HepG2 (cell line): ENCODE results near the gene IMPDH2. TPM values are rescaled to one million over a fixed set of nuclear protein-coding genes. Genes with fewer than 3 reads are reported as not detected.

Experiments
- AFF4 ChIP-seq: sonication (generic); formaldehyde crosslinking; IDR thresholded peaks from 2 replicates; pipeline ENCODE4 v1.4.0; 2020; ENCODE audit warnings: missing genetic modification reagents
- CEBPB ChIP-seq: IDR thresholded peaks from 2 replicates; pipeline ENCODE4 v1.6.1; 2011; ENCODE audit warnings: low read depth, low read length, improper control_type of control experiment, borderline replicate concordance
- ERF ChIP-seq: IDR thresholded peaks from 2 replicates; pipeline ENCODE4 v1.6.1; 2018; ENCODE audit warnings: missing biosample characterization, missing genetic modification reagents
- ETV6 ChIP-seq: sonication (generic); formaldehyde crosslinking; conservative IDR thresholded peaks from 2 replicates; pipeline ENCODE4 v1.4.0; 2020; ENCODE audit warnings: missing genetic modification reagents
- HHEX ChIP-seq: IDR thresholded peaks from 2 replicates; pipeline ENCODE4 v1.6.1; 2016; ENCODE audit warnings: control low read depth
- KDM5B ChIP-seq: sonication (generic); formaldehyde crosslinking; IDR thresholded peaks from 2 replicates; pipeline ENCODE4 v1.4.0; 2020; ENCODE audit warnings: missing genetic modification reagents, mild to moderate bottlenecking, borderline replicate concordance
- LRRFIP1 ChIP-seq: sonication (generic); formaldehyde crosslinking; conservative IDR thresholded peaks from 2 replicates; pipeline ENCODE4 v1.4.0; 2020; ENCODE audit warnings: missing genetic modification reagents
- MED8 ChIP-seq: sonication (generic); formaldehyde crosslinking; IDR thresholded peaks from 2 replicates; pipeline ENCODE4 v1.8.1; 2023; ENCODE audit warnings: mild to moderate bottlenecking, missing genetic modification reagents; ENCODE audit not compliant: insufficient replicate concordance
- SIX4 ChIP-seq: sonication (generic); formaldehyde crosslinking; IDR thresholded peaks from 2 replicates; pipeline ENCODE4 v1.4.0; 2020; ENCODE audit warnings: missing genetic modification reagents
- SMAD1 ChIP-seq: sonication (generic); formaldehyde crosslinking; IDR thresholded peaks from 2 replicates; pipeline ENCODE4 v1.4.0; 2020; ENCODE audit warnings: missing genetic modification reagents, low read depth, mild to moderate bottlenecking, borderline replicate concordance
- SRY ChIP-seq: sonication (generic); formaldehyde crosslinking; IDR thresholded peaks from 2 replicates; pipeline ENCODE4 v1.8.0; 2022; ENCODE audit warnings: mild to moderate bottlenecking, missing genetic modification reagents
- TFDP1 ChIP-seq: IDR thresholded peaks from 2 replicates; pipeline ENCODE4 v1.6.1; 2016; ENCODE audit warnings: missing compliant biosample characterization, missing genetic modification reagents, borderline replicate concordance
- ZMYM3 ChIP-seq: sonication (generic); formaldehyde crosslinking; IDR thresholded peaks from 2 replicates; pipeline ENCODE4 v1.5.1; 2020; ENCODE audit warnings: mild to moderate bottlenecking, missing genetic modification reagents
- ZNF432 ChIP-seq: sonication (generic); formaldehyde crosslinking; IDR thresholded peaks from 2 replicates; pipeline ENCODE4 v1.5.0; 2020; ENCODE audit warnings: missing genetic modification reagents, mild to moderate bottlenecking, borderline replicate concordance
- ZNF468 ChIP-seq: sonication (generic); formaldehyde crosslinking; IDR thresholded peaks from 2 replicates; pipeline ENCODE4 v1.8.0; 2022; ENCODE audit warnings: mild to moderate bottlenecking, moderate library complexity, missing genetic modification reagents
- ZNF704 ChIP-seq: sonication (generic); formaldehyde crosslinking; IDR thresholded peaks from 2 replicates; pipeline ENCODE4 v1.8.1; 2023; ENCODE audit warnings: mild to moderate bottlenecking, inconsistent platforms, moderate library complexity, missing genetic modification reagents, borderline replicate concordance
- polyA plus RNA-seq, 8 experiments: library from polyadenylated mRNA; depleted of rRNA in 3 of 8; stranded (reverse) in 7 of 8; unstranded in 1 of 8; fragments of >200 nt; fragmentation: Illumina TruSeq in 4 of 8; extraction: Trizol in 4 of 8; gene quantifications; 2 replicates each; pipeline versions ENCODE4 v1.2.1 to v1.2.3, GENCODE V29; 2011 to 2016; ENCODE audit warnings: low read depth in 4 of 8, missing spikeins in 1 of 8, mixed read lengths in 1 of 8; ENCODE audit not compliant: insufficient read depth in 1 of 8
- total RNA-seq, 5 experiments: library from RNA; depleted of rRNA; stranded (reverse); fragments of >200 nt; fragmentation: Illumina TruSeq; extraction: Trizol; gene quantifications; 2 replicates each; pipeline ENCODE4 v1.2.3, GENCODE V29; 2016; ENCODE audit warnings: low read depth in 1 of 5

Gene IMPDH2
- total and polyA plus RNA-seq, 2 of the 13 experiments (the other 11 are each of a cell fraction or from before 2014, with no cell fraction given), result 248 to 260 TPM

- TF ChIP-seq KDM5B (CRISPR knock-in tag) (no peak; the same call in 1 of the 2 replicates), ERF (CRISPR knock-in tag) (peak; percentile 59; the same call in 1 of the 2 replicates), ZNF704 (peak; percentile 68), HHEX (CRISPR knock-in tag) (no peak), SIX4 (CRISPR knock-in tag) (peak; percentile 90), ZNF432 (CRISPR knock-in tag) (no peak), TFDP1 (no peak), ETV6 (CRISPR knock-in tag) (peak; percentile 93), LRRFIP1 (CRISPR knock-in tag) (no peak), ZNF468 (CRISPR knock-in tag) (no peak), MED8 (CRISPR knock-in tag) (no peak), AFF4 (CRISPR knock-in tag) (no peak), SMAD1 (CRISPR knock-in tag) (no peak), ZMYM3 (CRISPR knock-in tag) (no peak), SRY (CRISPR knock-in tag) (no peak; the same call in 1 of the 2 replicates), CEBPB (no peak)
Measured at GRCh38 chr3:49021213-49021812, 7.9 kb downstream of the IMPDH2 start (continued).
